SU-DHL-6 (cell line): ENCODE results near the gene MRGPRF.

Experiments used
- H2AFZ ChIP-seq: fragments of 200-600 bp; sonication (generic); 2 replicates; pipeline ENCODE4 v1.6.1; 2014; ENCODE audit warnings: low read depth, mild to moderate bottlenecking, moderate library complexity, mixed read lengths, antibody characterized with exemption, low read length; ENCODE audit not compliant: severe bottlenecking
- H3F3A ChIP-seq: fragments of 200-600 bp; shearing (Covaris generic); 2 replicates; pipeline ENCODE4 v1.6.0; 2016; ENCODE audit warnings: antibody characterized with exemption, mild to moderate bottlenecking; ENCODE audit not compliant: insufficient read depth
- H3K27ac ChIP-seq: fragments of 200-600 bp; sonication (generic); 2 replicates; pipeline ENCODE4 v1.5.1; 2016; ENCODE audit warnings: low read depth, mild to moderate bottlenecking, low read length, moderate library complexity, mixed read lengths
- H3K27me3 ChIP-seq: fragments of 200-600 bp; sonication (generic), shearing (Covaris generic); 2 replicates; pipeline ENCODE4 v1.6.0; 2014; ENCODE audit warnings: mild to moderate bottlenecking, low read length
- H3K36me3 ChIP-seq: fragments of 200-600 bp; sonication (generic); 2 replicates; pipeline ENCODE4 v1.6.1; 2014; ENCODE audit warnings: mild to moderate bottlenecking, low read length, mixed read lengths
- H3K4me2 ChIP-seq: fragments of 300-600, 200-600 bp; shearing (Covaris generic), sonication (generic); 2 replicates; pipeline ENCODE4 v1.6.0; 2014; ENCODE audit warnings: low read length, low read depth, mild to moderate bottlenecking; ENCODE audit not compliant: poor library complexity, severe bottlenecking
- H3K4me3 ChIP-seq: fragments of 200-600 bp; sonication (generic); 2 replicates; pipeline ENCODE4 v1.5.1; 2014; ENCODE audit warnings: antibody characterized with exemption, low read length, mild to moderate bottlenecking, mixed read lengths; ENCODE audit not compliant: insufficient read depth, poor library complexity, severe bottlenecking
- H3K79me2 ChIP-seq: fragments of 200-600 bp; sonication (generic); 2 replicates; pipeline ENCODE4 v1.6.1; 2014; ENCODE audit warnings: mild to moderate bottlenecking, low read length, moderate library complexity; ENCODE audit not compliant: insufficient read depth
- H3K9ac ChIP-seq: fragments of 200-600 bp; sonication (generic); 2 replicates; pipeline ENCODE4 v1.7.0; 2014; ENCODE audit warnings: mild to moderate bottlenecking, low read length
- H3K9me2 ChIP-seq: fragments of 200-600 bp; sonication (generic); replicated peaks from 2 replicates; pipeline ENCODE4 v1.6.1; 2014; ENCODE audit warnings: low read length; ENCODE audit not compliant: insufficient read depth
- H3K9me3 ChIP-seq: fragments of 200-600 bp; sonication (generic); 2 replicates; pipeline ENCODE4 v1.6.1; 2014; ENCODE audit warnings: low read length, mixed read lengths; ENCODE audit not compliant: insufficient read depth
- H4K20me1 ChIP-seq: fragments of 200-600 bp; sonication (generic); 2 replicates; pipeline ENCODE4 v1.6.1; 2014; ENCODE audit warnings: low read depth, mild to moderate bottlenecking, antibody characterized with exemption, low read length, moderate library complexity, mixed read lengths
- CTCF ChIP-seq: fragments of 200-600 bp; sonication (generic); IDR thresholded peaks from one replicate; pipeline ENCODE4 v1.5.1; 2017; ENCODE audit warnings: antibody characterized with exemption, mild to moderate bottlenecking, low read length, moderate library complexity; ENCODE audit not compliant: insufficient read depth, poor library complexity, severe bottlenecking
- EZH2phosphoT487 ChIP-seq: fragments of 200-600 bp; sonication (generic), shearing (Covaris generic); conservative IDR thresholded peaks from 2 replicates; pipeline ENCODE4 v1.6.1; 2018; ENCODE audit warnings: mild to moderate bottlenecking, antibody characterized with exemption, low read length, moderate library complexity, mixed read lengths

The MRGPRF gene

GRCh38 chr11:68987211-68987610 lies 25.8 kb downstream of the MRGPRF start:
- Histone ChIP-seq H3K27me3 (no peaks in the 10 kb centered on the region), H3K9me3 (no peaks in the 10 kb centered on the region), H3K79me2 (no peaks in the 10 kb centered on the region), H3F3A (no peaks in the 10 kb centered on the region), H3K9ac (no peak overlapping the region), H2AFZ (no peak overlapping the region), H3K9me2 (no peaks in the 10 kb centered on the region), H3K4me3 (no peak overlapping the region), H3K36me3 (no peaks in the 10 kb centered on the region), H3K4me2 (no peak overlapping the region), H4K20me1 (no peaks in the 10 kb centered on the region), H3K27ac (no peak overlapping the region)
- TF ChIP-seq EZH2phosphoT487 = no peak
- no peak for TF ChIP-seq CTCF

GRCh38 chr11:68983801-68984200 lies 29.2 kb downstream of the MRGPRF start:
- no peaks in the 10 kb centered on the region for H3K27me3 ChIP-seq
- H3K4me3 ChIP-seq = no peak overlapping the region
- H3K4me2 ChIP-seq = no peak overlapping the region
- H3K9ac ChIP-seq = no peak overlapping the region
- H3K79me2 ChIP-seq = no peaks in the 10 kb centered on the region
- no peaks in the 10 kb centered on the region for H3K9me3 ChIP-seq
- no peak overlapping the region for H3K27ac ChIP-seq
- H3K9me2 ChIP-seq = no peaks in the 10 kb centered on the region
- no peaks in the 10 kb centered on the region for H4K20me1 ChIP-seq
- TF ChIP-seq EZH2phosphoT487 (no peak), CTCF (no peak)
- H3F3A ChIP-seq = no peaks in the 10 kb centered on the region
- H3K36me3 ChIP-seq = no peaks in the 10 kb centered on the region
- H2AFZ ChIP-seq = no peak overlapping the region

- no peaks in the 10 kb centered on the region for H3F3A ChIP-seq
- TF ChIP-seq EZH2phosphoT487 (no peak), CTCF (no peak)
- no peak overlapping the region for H3K4me3 ChIP-seq
- H3K9ac ChIP-seq = no peak overlapping the region
- H3K9me3 ChIP-seq = no peaks in the 10 kb centered on the region
- no peak overlapping the region for H2AFZ ChIP-seq
- H3K9me2 ChIP-seq = no peaks in the 10 kb centered on the region
- no peaks in the 10 kb centered on the region for H3K79me2 ChIP-seq
- no peak overlapping the region for H3K4me2 ChIP-seq
- H3K36me3 ChIP-seq = no peaks in the 10 kb centered on the region
- no peak overlapping the region for H3K27ac ChIP-seq
- no peaks in the 10 kb centered on the region for H4K20me1 ChIP-seq
- H3K27me3 ChIP-seq = no peaks in the 10 kb centered on the region
These were observed 30.9 kb downstream of the MRGPRF start for GRCh38 chr11:68982134-68982533.

GRCh38 chr11:68980776-68981065 lies 32.3 kb downstream of the MRGPRF start, which contains the start of gene MRGPRD:
Gene MRGPRD (minus strand): TSS chr11:68980986. CDS start chr11:68980986, 0 bp downstream.
- no peaks in the 10 kb centered on the region for H3K36me3 ChIP-seq
- H2AFZ ChIP-seq = no peak within 1 kb of the TSS
- no peak within 1 kb of the TSS for H3K9ac ChIP-seq
- H3K27ac ChIP-seq = no peak within 1 kb of the TSS
- H4K20me1 ChIP-seq = no peaks in the 10 kb centered on the region
- H3K79me2 ChIP-seq = no peaks in the 10 kb centered on the region
- no peaks in the 10 kb centered on the region for H3K27me3 ChIP-seq
- H3K9me3 ChIP-seq = no peaks in the 10 kb centered on the region
- H3K4me2 ChIP-seq = no peak within 1 kb of the TSS
- no peak for TF ChIP-seq CTCF
- TF ChIP-seq EZH2phosphoT487 = no peak
- H3F3A ChIP-seq = no peaks in the 10 kb centered on the region
- no peak within 1 kb of the TSS for H3K4me3 ChIP-seq
- H3K9me2 ChIP-seq = no peaks in the 10 kb centered on the region
